Loucy (cell line): ENCODE data around the gene SLC25A27.

Experiments
- EZH2phosphoT487 ChIP-seq: fragments of 200-600 bp; IDR thresholded peaks from 2 replicates; pipeline ENCODE4 v1.6.1; 2018; ENCODE audit warnings: antibody characterized with exemption, mild to moderate bottlenecking, moderate library complexity, borderline replicate concordance
- TF ChIP-seq, protein P1 (sequence below): fragments of 200-600 bp; sonication (generic); conservative IDR thresholded peaks from 2 replicates; pipeline ENCODE4 v1.5.1; 2014; ENCODE audit warnings: mild to moderate bottlenecking, antibody characterized with exemption, low read length

DNA sequence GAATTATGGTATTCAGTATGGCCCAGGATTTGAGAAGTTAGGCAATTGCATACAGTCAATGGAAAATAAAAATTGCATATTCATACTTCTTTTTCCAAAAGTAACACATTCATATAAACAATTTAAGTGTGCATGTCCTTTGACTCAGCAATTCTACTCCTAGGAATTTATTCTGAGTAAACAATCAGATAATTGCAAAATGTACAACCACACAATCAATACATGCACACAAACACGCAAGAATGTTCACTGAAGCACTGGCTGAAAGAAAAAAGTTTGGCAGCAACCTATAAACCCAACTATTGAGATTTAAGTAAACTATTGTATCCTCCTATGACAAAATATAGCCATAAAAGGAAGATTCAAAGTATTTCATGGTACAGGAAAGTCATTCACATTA, 1.8 kb upstream of the SLC25A27 start:
- TF ChIP-seq, protein P1, sequence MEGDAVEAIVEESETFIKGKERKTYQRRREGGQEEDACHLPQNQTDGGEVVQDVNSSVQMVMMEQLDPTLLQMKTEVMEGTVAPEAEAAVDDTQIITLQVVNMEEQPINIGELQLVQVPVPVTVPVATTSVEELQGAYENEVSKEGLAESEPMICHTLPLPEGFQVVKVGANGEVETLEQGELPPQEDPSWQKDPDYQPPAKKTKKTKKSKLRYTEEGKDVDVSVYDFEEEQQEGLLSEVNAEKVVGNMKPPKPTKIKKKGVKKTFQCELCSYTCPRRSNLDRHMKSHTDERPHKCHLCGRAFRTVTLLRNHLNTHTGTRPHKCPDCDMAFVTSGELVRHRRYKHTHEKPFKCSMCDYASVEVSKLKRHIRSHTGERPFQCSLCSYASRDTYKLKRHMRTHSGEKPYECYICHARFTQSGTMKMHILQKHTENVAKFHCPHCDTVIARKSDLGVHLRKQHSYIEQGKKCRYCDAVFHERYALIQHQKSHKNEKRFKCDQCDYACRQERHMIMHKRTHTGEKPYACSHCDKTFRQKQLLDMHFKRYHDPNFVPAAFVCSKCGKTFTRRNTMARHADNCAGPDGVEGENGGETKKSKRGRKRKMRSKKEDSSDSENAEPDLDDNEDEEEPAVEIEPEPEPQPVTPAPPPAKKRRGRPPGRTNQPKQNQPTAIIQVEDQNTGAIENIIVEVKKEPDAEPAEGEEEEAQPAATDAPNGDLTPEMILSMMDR = no peak
- TF ChIP-seq EZH2phosphoT487 = no peak
